Activated T-cell treated with anti-CD3 and anti-CD28 coated beads, Interleukin-2, amount 50 U/mL, for 24 hours (primary cell): Measurements from ENCODE around the gene LRP8.

Experiments
- DNase-seq: peaks from one replicate; pipeline ENCODE4 v3.0.0-alpha.2; 2020
- H3K27ac Mint-ChIP-seq: 2 replicates; pipeline ENCODE4 v1.8.0; 2020; ENCODE audit warnings: mild to moderate bottlenecking, mixed read lengths
- H3K27me3 Mint-ChIP-seq: 2 replicates; pipeline ENCODE4 v1.8.0; 2020; ENCODE audit warnings: mixed read lengths
- H3K36me3 Mint-ChIP-seq: 2 replicates; pipeline ENCODE4 v1.8.0; 2020; ENCODE audit warnings: low read depth, mixed read lengths
- H3K4me1 Mint-ChIP-seq: 2 replicates; pipeline ENCODE4 v1.8.0; 2020; ENCODE audit warnings: low read depth, mixed read lengths
- H3K4me3 Mint-ChIP-seq: 2 replicates; pipeline ENCODE4 v1.8.0; 2020; ENCODE audit warnings: mild to moderate bottlenecking, moderate library complexity, mixed read lengths
- H3K9me3 Mint-ChIP-seq: 2 replicates; pipeline ENCODE4 v1.8.0; 2020; ENCODE audit warnings: mixed read lengths

LRP8 gene

GRCh38 chr1:53339736-53340635 is 12.1 kb upstream of the LRP8 start:
- peaks cover 17% of the 10 kb centered on the region for H3K4me1 Mint-ChIP-seq
- H3K27me3 Mint-ChIP-seq = no peaks in the 10 kb centered on the region
- H3K36me3 Mint-ChIP-seq = peaks cover 4% of the 10 kb centered on the region
- no peak overlapping the region for H3K4me3 Mint-ChIP-seq
- H3K9me3 Mint-ChIP-seq = peaks cover 14% of the 10 kb centered on the region
- DNase-seq = peak; percentile 16
- peak overlapping the region; percentile 70 for H3K27ac Mint-ChIP-seq

GRCh38 chr1:53338423-53338822 is 10.6 kb upstream of the LRP8 start:
- no peak for DNase-seq
- Mint-ChIP-seq H3K4me3 (no peak overlapping the region), H3K36me3 (peaks cover 4% of the 10 kb centered on the region), H3K4me1 (peaks cover 20% of the 10 kb centered on the region), H3K27me3 (no peaks in the 10 kb centered on the region), H3K9me3 (peaks cover 14% of the 10 kb centered on the region), H3K27ac (no peak overlapping the region)

- no peak overlapping the region for H3K27ac Mint-ChIP-seq
- H3K36me3 Mint-ChIP-seq = peaks cover 4% of the 10 kb centered on the region
- no peaks in the 10 kb centered on the region for H3K27me3 Mint-ChIP-seq
- H3K4me3 Mint-ChIP-seq = no peak overlapping the region
- H3K9me3 Mint-ChIP-seq = peaks cover 12% of the 10 kb centered on the region
- peak; percentile 6 for DNase-seq
- peaks cover 20% of the 10 kb centered on the region for H3K4me1 Mint-ChIP-seq
Measured at GRCh38 chr1:53337499-53337898, 9.6 kb upstream of the LRP8 start.

GRCh38 chr1:53336146-53336545 is 8.3 kb upstream of the LRP8 start:
- no peak for DNase-seq
- Mint-ChIP-seq H3K27me3 (no peaks in the 10 kb centered on the region), H3K27ac (no peak overlapping the region), H3K4me3 (no peak overlapping the region), H3K4me1 (peaks cover 15% of the 10 kb centered on the region), H3K9me3 (peaks cover 3% of the 10 kb centered on the region), H3K36me3 (no peaks in the 10 kb centered on the region)

GRCh38 chr1:53335661-53336060 is 7.8 kb upstream of the LRP8 start:
- H3K27me3 Mint-ChIP-seq = no peaks in the 10 kb centered on the region
- peaks cover 10% of the 10 kb centered on the region for H3K4me1 Mint-ChIP-seq
- no peak overlapping the region for H3K27ac Mint-ChIP-seq
- H3K36me3 Mint-ChIP-seq = no peaks in the 10 kb centered on the region
- H3K9me3 Mint-ChIP-seq = no peaks in the 10 kb centered on the region
- DNase-seq = no peak
- no peak overlapping the region for H3K4me3 Mint-ChIP-seq

- H3K9me3 Mint-ChIP-seq = no peaks in the 10 kb centered on the region
- DNase-seq = no peak
- no peaks in the 10 kb centered on the region for H3K36me3 Mint-ChIP-seq
- H3K27ac Mint-ChIP-seq = no peak overlapping the region
- H3K4me1 Mint-ChIP-seq = peaks cover 5% of the 10 kb centered on the region
- no peaks in the 10 kb centered on the region for H3K27me3 Mint-ChIP-seq
- no peak overlapping the region for H3K4me3 Mint-ChIP-seq
Measured at GRCh38 chr1:53334781-53335180, 6.9 kb upstream of the LRP8 start.

- H3K4me3 Mint-ChIP-seq = no peak overlapping the region
- H3K9me3 Mint-ChIP-seq = no peaks in the 10 kb centered on the region
- DNase-seq = no peak
- H3K36me3 Mint-ChIP-seq = no peaks in the 10 kb centered on the region
- H3K27me3 Mint-ChIP-seq = no peaks in the 10 kb centered on the region
- H3K4me1 Mint-ChIP-seq = peaks cover 5% of the 10 kb centered on the region
- no peak overlapping the region for H3K27ac Mint-ChIP-seq
Measured at GRCh38 chr1:53334312-53334711, 6.4 kb upstream of the LRP8 start.

- Mint-ChIP-seq H3K27ac (no peak overlapping the region), H3K4me3 (no peak overlapping the region), H3K9me3 (no peaks in the 10 kb centered on the region), H3K4me1 (peaks cover 11% of the 10 kb centered on the region), H3K27me3 (no peaks in the 10 kb centered on the region), H3K36me3 (peaks cover 2% of the 10 kb centered on the region)
- DNase-seq = peak; percentile 9
Measured at GRCh38 chr1:53332833-53333232, 5.0 kb upstream of the LRP8 start.

- DNase-seq = peak; percentile 14
- no peak overlapping the region for H3K4me3 Mint-ChIP-seq
- peaks cover 11% of the 10 kb centered on the region for H3K4me1 Mint-ChIP-seq
- no peak overlapping the region for H3K27ac Mint-ChIP-seq
- H3K9me3 Mint-ChIP-seq = no peaks in the 10 kb centered on the region
- no peaks in the 10 kb centered on the region for H3K27me3 Mint-ChIP-seq
- H3K36me3 Mint-ChIP-seq = peaks cover 3% of the 10 kb centered on the region
Measured at GRCh38 chr1:53332186-53332564, 4.3 kb upstream of the LRP8 start.

GRCh38 chr1:53331446-53332185 is 3.7 kb upstream of the LRP8 start:
- Mint-ChIP-seq H3K27ac (no peak overlapping the region), H3K9me3 (no peaks in the 10 kb centered on the region), H3K27me3 (no peaks in the 10 kb centered on the region), H3K4me3 (no peak overlapping the region), H3K36me3 (peaks cover 8% of the 10 kb centered on the region), H3K4me1 (peaks cover 11% of the 10 kb centered on the region)
- peak; percentile 13 for DNase-seq

GRCh38 chr1:53330819-53331218 is 2.9 kb upstream of the LRP8 start:
- no peaks in the 10 kb centered on the region for H3K27me3 Mint-ChIP-seq

GRCh38 chr1:53328541-53329499 is 950 bp upstream of the LRP8 start:
- peak; percentile 18 for DNase-seq
- Mint-ChIP-seq H3K36me3 (peaks cover 32% of the 10 kb centered on the region), H3K27ac (peak overlapping the region; percentile 95), H3K4me3 (peak overlapping the region; percentile 93), H3K4me1 (peaks cover 23% of the 10 kb centered on the region), H3K9me3 (no peaks in the 10 kb centered on the region), H3K27me3 (no peaks in the 10 kb centered on the region)

More at GRCh38 chr1:53330819-53331218, 2.9 kb upstream of the LRP8 start:
- DNase-seq = peak; percentile 25
- no peak overlapping the region for H3K27ac Mint-ChIP-seq
- peaks cover 13% of the 10 kb centered on the region for H3K4me1 Mint-ChIP-seq
- H3K36me3 Mint-ChIP-seq = peaks cover 12% of the 10 kb centered on the region
- H3K9me3 Mint-ChIP-seq = no peaks in the 10 kb centered on the region
- H3K4me3 Mint-ChIP-seq = no peak overlapping the region

- H3K27me3 Mint-ChIP-seq = no peaks in the 10 kb centered on the region
- H3K27ac Mint-ChIP-seq = peak overlapping the region; percentile 98
- peaks cover 47% of the 10 kb centered on the region for H3K36me3 Mint-ChIP-seq
- H3K9me3 Mint-ChIP-seq = no peaks in the 10 kb centered on the region
- H3K4me1 Mint-ChIP-seq = peaks cover 28% of the 10 kb centered on the region
- H3K4me3 Mint-ChIP-seq = peak overlapping the region; percentile 96
- DNase-seq = peak; percentile 77
Measured at GRCh38 chr1:53327182-53327913, 522 bp downstream of the LRP8 start.
